HG03354 (cell line): ENCODE data around the gene PRKCQ.
"Not testable (repeated sequence)": the region's sequence is repeated elsewhere in the genome, so short reads cannot be mapped to it uniquely, and the experiment has no call there.

Experiments
- ATAC-seq: cut with Tn5 transposase; IDR thresholded peaks from one replicate; pipeline ENCODE4 v1.9.1; 2021; ENCODE audit warnings: mild to moderate bottlenecking; ENCODE audit not compliant: unreplicated experiment, poor library complexity, severe bottlenecking

PRKCQ gene

GRCh38 chr10:6400821-6401465 lies 179.1 kb downstream of the PRKCQ start:
- no peak for ATAC-seq

DNA sequence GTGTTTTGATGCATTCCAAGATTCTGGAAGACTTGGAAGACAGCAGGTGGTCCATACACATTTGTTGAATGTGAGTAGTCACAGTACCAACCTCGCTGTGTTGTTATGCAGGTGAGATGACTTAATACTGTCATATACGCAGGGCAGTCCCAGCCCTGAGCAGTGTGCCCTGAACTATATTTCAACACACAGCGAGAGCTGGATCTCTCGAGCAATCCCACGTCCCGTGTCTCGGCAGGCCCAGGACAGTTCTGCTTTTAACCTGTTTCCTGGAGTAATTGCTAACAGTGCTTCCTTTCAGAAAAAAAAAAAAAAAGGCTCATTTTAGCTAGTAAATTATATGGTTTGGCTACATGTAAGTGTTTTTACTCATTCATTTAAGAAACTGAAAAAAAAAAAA lies 179.7 kb downstream of the PRKCQ start:
- no peak for ATAC-seq

DNA sequence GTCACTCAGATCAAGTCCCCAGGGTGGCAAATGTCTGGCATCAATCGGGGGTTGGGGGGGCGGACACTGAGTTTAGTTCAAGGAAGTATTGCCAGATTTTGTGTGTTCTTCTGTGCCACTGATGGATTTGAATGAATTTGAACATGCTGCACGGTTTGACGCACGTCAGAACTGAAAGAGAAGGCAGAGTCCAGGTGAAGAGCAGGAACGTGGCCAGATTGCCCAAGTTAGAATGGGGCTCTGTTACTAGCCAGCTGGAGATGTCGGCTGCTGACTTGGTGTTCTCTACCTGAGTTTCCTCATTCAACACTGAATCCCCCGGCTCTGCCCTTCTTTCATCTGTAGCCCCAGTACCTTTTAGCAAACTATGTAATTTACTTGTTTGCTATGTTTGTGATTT lies 180.2 kb downstream of the PRKCQ start:
- no peak for ATAC-seq

DNA sequence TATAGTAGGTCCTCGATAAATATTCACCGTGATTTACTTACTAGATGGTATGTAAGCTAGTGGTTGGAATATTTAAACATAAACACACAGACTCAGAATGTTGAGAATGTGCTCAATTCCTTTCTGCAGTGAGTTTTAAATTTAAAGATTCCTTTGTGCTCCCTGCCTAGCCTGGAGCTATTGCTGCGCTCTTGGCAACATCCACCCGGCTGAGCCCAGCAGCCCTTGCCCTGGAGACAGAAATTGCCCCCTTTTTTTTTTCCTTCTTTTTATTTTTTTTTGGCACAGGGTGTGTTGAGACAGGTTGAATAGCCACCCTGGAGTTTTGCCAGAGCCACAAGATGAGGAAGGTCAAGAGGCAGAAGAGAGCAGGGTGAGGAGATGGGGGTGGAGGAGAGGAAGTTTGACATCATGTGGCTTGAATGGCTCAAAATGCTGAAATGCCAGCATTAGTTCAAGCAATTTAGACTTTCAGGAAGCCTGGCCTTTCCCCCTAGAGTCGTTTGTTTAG lies 180.8 kb downstream of the PRKCQ start:
- no peak for ATAC-seq

- no peak for ATAC-seq
Measured at GRCh38 chr10:6398399-6398798, 181.7 kb downstream of the PRKCQ start.

DNA sequence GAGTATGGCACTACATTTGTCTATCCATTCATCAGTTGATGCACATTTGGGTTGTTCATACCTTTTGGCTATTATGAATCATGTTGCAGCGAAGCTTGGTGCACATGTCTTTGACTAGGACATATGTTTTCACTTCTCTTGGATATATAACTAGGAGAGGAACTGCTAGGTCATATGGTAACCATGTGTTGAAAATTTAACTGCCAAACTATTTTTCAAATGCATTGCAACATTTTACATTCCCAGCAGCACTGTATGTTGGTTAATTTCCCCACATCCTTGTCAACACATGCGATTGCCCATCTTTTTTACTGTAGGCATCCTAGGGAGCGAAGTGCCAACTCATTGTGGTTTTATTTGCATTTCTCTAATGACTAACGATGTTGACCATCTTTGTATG lies 183.4 kb downstream of the PRKCQ start:
- no peak for ATAC-seq

DNA sequence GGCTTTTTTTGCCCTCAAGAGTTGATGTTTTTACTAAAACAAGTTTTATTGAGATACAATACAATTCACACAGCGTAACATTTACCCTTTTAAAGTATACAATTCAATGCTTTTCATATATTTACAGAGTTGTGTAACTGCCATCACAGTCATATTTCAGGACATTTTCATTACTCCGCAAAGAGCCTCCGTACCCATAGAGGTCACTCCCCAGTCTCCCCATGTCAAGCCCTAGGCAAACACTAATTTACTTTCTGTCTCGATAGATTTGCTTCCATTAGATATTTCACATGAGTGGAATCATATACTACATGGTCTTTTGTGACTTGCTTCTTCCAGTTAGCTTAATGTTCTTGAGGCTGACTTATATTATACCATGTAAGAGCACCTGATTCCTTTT lies 183.8 kb downstream of the PRKCQ start:
- ATAC-seq, result no peak

GRCh38 chr10:6395606-6396005 lies 184.5 kb downstream of the PRKCQ start:
- no peak for ATAC-seq

- ATAC-seq, result no peak
Measured at GRCh38 chr10:6394084-6394483, 186.0 kb downstream of the PRKCQ start.

DNA sequence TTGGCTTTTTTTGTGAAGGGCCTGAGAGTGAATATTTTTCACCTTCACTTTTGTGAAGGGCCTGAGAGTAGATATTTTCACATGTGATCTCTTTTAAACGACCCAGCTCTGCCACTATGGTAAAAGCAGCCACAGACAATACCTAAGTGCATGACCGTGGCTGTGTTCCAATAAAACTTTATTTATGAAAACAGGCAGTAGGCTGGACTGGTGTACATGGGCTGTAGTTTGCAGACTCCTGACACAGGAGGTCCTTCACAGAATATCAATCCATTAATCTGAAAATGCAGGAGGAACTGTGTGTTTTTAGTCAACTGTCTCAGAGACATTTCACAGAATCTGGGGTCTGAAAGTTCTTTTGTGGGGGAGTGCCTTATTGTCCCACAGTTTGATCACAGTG lies 186.9 kb downstream of the PRKCQ start:
- no peak for ATAC-seq

DNA sequence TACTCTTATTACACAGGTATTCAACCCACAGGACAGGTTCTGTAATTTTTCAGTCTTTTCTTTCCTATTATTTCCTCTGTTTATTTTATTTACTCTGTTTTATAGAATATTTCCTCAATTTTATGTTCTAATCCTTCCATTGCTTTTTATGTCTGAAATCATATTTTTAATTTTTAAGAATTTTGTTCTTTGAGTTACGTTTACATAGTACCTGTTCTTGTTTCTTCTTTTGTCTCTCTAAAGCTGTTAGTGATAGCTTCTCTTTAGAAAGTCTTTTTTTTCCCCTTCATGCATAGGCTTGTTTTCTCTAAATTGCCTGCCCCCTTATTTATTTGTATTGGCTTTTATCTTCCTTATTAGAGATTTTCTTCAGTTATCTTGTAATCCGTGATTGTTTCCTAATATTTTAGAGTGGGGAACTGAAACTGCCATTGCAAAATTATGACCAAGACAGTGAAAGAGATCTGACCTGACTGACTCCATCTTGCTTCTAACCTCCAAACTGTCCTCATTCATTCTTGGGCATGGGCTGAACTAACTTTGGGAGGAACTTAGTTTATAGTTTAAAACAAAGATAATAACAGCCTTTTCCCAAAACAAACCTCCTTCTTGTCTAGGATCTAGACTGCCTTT lies 189.7 kb downstream of the PRKCQ start:
- no peak for ATAC-seq

DNA sequence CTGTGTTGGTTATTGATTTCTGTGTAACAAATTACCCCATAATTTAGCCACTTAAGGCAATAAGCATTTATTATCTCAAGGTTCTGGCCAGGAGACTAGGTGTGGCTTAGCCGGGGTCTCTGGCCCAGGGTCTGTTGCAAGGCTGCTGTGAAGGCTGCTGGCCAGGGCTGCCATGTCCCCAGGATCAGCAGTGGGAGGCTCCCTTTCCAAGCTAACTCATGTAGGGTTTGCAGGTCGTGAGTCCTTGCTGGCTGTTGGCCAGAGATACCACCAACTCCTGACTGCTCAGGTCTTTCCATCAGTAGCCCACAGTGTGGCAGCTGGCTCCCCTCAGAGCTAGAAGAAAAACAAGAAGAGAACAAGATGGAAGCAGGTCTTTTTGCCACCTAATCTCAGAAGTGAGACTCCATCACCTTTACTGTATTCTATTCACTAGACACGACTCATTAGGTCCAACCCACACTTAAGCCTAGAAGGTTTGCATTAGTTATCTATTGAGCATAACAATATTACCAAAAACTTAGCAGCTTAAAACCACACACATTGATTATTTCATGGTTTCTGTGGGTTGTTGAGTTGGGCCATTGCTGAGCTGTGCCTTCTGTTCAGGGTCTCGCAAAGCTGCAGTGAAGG lies 191.7 kb downstream of the PRKCQ start:
- no peak for ATAC-seq

DNA sequence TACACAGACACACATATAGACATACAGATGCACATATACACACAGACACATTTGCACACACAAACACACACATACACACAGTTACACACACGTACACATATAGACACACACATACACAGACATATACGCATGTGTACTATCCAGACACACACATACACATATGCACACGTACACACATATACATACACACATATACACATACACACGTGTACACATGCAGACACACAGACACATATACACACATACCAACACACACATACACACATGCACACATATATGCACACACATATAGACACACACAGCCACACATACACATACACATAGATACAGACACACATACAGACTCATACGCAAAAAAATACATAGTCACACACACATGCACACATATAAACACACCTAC lies 193.1 kb downstream of the PRKCQ start:
- no peak for ATAC-seq

- ATAC-seq, result no peak
Measured at GRCh38 chr10:6386346-6386745, 193.7 kb downstream of the PRKCQ start.

DNA sequence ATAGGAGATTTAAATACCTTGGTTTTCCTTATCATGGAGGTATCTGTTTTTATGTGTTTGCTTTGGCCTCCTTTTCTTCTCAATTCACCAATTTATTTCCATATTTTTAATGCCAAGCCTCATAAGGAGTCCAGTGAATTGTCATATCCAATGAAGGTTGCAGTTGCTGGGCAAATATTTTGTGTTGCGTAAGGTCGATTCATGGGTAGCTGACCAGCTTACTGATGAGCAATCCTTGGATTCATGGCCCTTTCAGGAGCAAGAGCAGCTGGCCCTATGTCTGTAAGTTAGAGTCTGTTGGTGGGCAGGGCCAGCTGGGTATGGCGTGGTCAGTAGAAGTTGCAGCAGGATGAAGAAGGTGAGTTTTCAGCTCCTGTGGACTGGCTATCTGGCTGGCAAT lies 194.4 kb downstream of the PRKCQ start:
- ATAC-seq, result no peak

DNA sequence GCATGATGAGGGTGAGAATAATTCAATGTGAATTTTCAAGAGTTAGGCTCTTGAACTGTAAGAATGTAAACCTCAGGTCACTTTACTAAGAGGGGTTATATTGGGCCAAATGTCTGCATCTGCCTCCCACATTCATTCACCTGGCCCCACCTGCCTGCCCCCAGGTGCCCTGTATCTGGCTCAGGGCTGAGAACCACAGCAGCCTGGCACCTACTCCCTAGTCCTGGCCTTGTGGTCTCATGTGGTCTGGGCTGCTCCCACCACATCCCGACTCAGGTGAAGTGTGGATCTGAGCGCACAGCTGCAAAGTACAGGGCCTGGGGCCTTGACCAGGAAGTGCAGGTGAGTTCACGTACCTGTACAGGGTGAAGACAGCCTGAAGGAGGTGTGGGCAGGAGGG lies 195.2 kb downstream of the PRKCQ start:
- no peak for ATAC-seq

GRCh38 chr10:6384031-6384430 lies 196.0 kb downstream of the PRKCQ start:
- no peak for ATAC-seq

- no peak for ATAC-seq
Measured at GRCh38 chr10:6383096-6383812, 196.8 kb downstream of the PRKCQ start.

DNA sequence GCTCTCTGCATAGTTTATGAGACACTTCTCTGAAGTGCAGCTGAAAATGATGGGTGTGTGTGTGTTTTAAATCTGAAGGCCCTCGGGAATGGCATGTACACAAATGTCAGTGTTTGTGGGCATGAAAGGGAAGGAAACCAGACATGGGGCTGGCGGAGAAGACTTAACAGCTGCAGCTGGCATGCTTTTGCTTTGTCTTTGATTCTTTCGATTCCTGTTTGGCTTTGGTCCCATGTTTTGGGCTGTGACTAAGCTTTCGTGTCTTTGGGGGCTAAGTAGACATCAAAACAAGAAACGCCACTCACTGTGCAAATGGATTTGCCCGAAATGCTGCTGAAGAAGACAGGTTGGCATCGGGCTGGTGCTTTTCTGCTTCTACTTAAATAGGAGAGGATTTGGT lies 198.0 kb downstream of the PRKCQ start:
- ATAC-seq, result peak; percentile 41

DNA sequence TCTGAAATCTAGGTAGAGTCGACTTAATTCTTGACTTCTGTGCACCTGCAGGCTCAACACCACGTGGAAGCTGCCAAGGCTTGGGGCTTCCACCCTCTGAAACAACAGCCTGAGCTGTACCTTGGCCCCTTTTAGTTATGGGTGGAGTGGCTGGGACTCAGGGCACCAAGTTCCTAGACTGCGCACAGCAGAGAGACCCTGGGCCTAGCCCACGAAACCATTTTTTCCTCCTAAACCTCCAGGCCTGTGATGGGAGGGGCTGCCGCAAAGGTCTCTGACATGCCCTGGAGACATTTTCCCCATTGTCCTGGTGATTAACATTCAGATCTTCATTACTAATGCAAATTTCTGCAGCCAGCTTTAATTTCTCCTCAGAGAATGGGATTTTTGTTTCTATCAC lies 199.6 kb downstream of the PRKCQ start:
- not testable (repeated sequence) for ATAC-seq
